ENCODE data around the gene SNX4.
A peak's percentile ranks its signal among the peaks of the same experiment; 100 is the strongest.
"Not testable (repeated sequence)": the region's sequence is repeated elsewhere in the genome, so short reads cannot be mapped to it uniquely, and the experiment has no call there.

SNX4 gene

GRCh38 chr3:125461896-125462295 is 58.1 kb downstream of the SNX4 start:
- no peak for DNase-seq

- no peak for DNase-seq
Observed at GRCh38 chr3:125460233-125460632, 59.8 kb downstream of the SNX4 start.

- DNase-seq: no peak
Observed at GRCh38 chr3:125443923-125444322, 76.1 kb downstream of the SNX4 start.

- DNase-seq: no peak
Observed at GRCh38 chr3:125442506-125442905, 77.5 kb downstream of the SNX4 start.

- DNase-seq: no peak
Observed at GRCh38 chr3:125440970-125441369, 79.0 kb downstream of the SNX4 start.

GRCh38 chr3:125440559-125440955 is 79.4 kb downstream of the SNX4 start:
- no peak for DNase-seq

- DNase-seq: peak; percentile 45
Observed at GRCh38 chr3:125437631-125438435, 82.2 kb downstream of the SNX4 start.

GRCh38 chr3:125436921-125437320 is 83.1 kb downstream of the SNX4 start:
- no peak for DNase-seq

- no peak for DNase-seq
Observed at GRCh38 chr3:125435231-125435630, 84.8 kb downstream of the SNX4 start.

- DNase-seq: no peak
Observed at GRCh38 chr3:125434582-125435011, 85.4 kb downstream of the SNX4 start.

- DNase-seq: no peak
Observed at GRCh38 chr3:125433611-125434041, 86.4 kb downstream of the SNX4 start.

GRCh38 chr3:125433091-125433534 is 86.9 kb downstream of the SNX4 start:
- DNase-seq: no peak

- DNase-seq: no peak
Observed at GRCh38 chr3:125431912-125432790, 87.9 kb downstream of the SNX4 start.

- no peak for DNase-seq
Observed at GRCh38 chr3:125431391-125431790, 88.6 kb downstream of the SNX4 start.

GRCh38 chr3:125428216-125428830 is 91.7 kb downstream of the SNX4 start:
- DNase-seq: no peak

- no peak for DNase-seq
Observed at GRCh38 chr3:125418306-125418705, 101.7 kb downstream of the SNX4 start.

GRCh38 chr3:125416235-125416634 is 103.8 kb downstream of the SNX4 start:
- DNase-seq: no peak

- no peak for DNase-seq
Observed at GRCh38 chr3:125414669-125415068, 105.3 kb downstream of the SNX4 start.

GRCh38 chr3:125410922-125411321 is 109.1 kb downstream of the SNX4 start:
- DNase-seq: no peak

GRCh38 chr3:125406070-125406469 is 113.9 kb downstream of the SNX4 start:
- no peak for DNase-seq

GRCh38 chr3:125405515-125405914 is 114.5 kb downstream of the SNX4 start:
- not testable (repeated sequence) for DNase-seq

- DNase-seq: no peak
Observed at GRCh38 chr3:125403789-125404188, 116.2 kb downstream of the SNX4 start.

GRCh38 chr3:125402639-125403038 is 117.4 kb downstream of the SNX4 start:
- no peak for DNase-seq
